ENCODE measurements around the gene KITLG.

- no peak for TF ChIP-seq MAX (IDR thresholded peaks at IDR 0.05)
- no peak for TF ChIP-seq CTCF (IDR thresholded peaks at IDR 0.05 in 2 of 3, conservative IDR thresholded peaks at IDR 0.05 in 1 of 3; ENCODE audit: borderline replicate concordance in 1 of 3, insufficient read depth in 1 of 3, low read depth in 2 of 3, low read length in 2 of 3)
- no peak for TF ChIP-seq POLR2AphosphoS5 (IDR thresholded peaks at IDR 0.05; ENCODE audit: low read depth, low read length)
- TF ChIP-seq POLR2A (IDR thresholded peaks at IDR 0.05; ENCODE audit: borderline replicate concordance, extremely low read depth, insufficient read depth, insufficient read length) = no peak
- no peak for TF ChIP-seq CEBPB (IDR thresholded peaks at IDR 0.05; ENCODE audit: low read depth)
- no peak for TF ChIP-seq SP1 (IDR thresholded peaks at IDR 0.05; ENCODE audit: low read depth)
- TF ChIP-seq EZH2 (IDR thresholded peaks at IDR 0.05) = no peak
- TF ChIP-seq REST (IDR thresholded peaks at IDR 0.05; ENCODE audit: low read depth) = no peak
- TF ChIP-seq ZNF274 (IDR thresholded peaks at IDR 0.05; ENCODE audit: low read depth, low read length) = no peak
- no peak for TF ChIP-seq EGR1 (IDR thresholded peaks at IDR 0.05; ENCODE audit: low read depth)
- TF ChIP-seq YY1 (IDR thresholded peaks at IDR 0.05; ENCODE audit: extremely low read depth, insufficient replicate concordance, low read depth, low read length) = no peak
- TF ChIP-seq ZFX (IDR thresholded peaks at IDR 0.05) = no peak
- no peak for TF ChIP-seq FOSL1 (IDR thresholded peaks at IDR 0.05; ENCODE audit: low read depth)
Observed at GRCh38 chr12:88448337-88448915, 131.8 kb downstream of the KITLG start.

Data from HCT116 (cell line).